HG03139 (cell line): Measurements from ENCODE around the gene SLC48A1.
A peak's percentile ranks its signal among the peaks of the same experiment; 100 is the strongest.

Source experiments
- ATAC-seq: cut with Tn5 transposase; IDR thresholded peaks from one replicate; pipeline ENCODE4 v1.9.1; 2021; ENCODE audit not compliant: unreplicated experiment

The SLC48A1 gene

DNA sequence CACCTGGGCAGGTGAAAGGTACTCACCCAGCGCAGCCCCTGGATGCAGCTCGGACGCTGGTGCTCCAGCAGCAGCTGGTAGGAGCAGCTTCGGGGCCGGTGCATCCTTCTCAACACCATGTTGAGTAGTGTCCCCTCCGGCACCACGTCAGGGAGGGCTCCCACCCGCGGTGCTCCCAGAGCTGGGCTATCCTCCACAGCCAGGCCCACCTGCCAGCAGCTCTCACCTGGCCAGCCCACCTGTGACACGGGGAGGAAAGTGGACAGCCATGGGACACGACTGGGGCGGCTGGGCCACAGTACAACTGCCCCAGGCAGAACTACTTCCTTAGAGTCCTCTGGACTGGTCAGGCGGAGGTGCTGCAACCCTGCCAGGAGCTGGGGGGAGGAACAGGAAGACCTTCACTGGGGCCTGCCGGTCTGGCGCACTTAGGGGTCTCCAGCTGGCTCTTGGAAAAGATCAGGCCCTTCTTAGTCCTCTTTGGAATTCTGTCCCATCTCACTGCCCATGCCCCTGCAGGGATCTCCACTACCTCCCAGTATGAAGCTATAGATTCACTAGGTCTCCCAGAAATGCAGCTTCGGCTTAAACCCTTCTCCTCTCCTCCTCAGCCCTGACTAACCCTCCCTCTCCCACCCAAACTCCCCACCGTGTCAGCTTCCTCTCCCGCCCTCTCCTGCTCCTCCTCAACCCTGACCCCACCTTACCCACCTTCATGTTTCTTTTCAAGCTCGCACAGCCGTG, 15.0 kb upstream of the SLC48A1 start:
- ATAC-seq: no peak

DNA sequence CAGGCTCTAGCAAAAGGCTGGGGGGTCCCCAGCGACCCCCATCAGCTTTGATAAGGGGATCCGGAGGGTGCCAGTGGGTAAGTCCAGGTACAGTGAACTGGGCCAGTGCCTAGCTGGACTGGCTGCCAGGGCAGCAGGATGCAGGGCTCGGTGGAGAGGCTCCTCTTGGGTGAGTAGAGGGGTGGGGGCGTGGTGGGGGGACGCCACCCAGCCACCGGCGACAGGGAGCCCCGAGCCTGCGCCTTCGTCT, 14.5 kb upstream of the SLC48A1 start:
- ATAC-seq: no peak

DNA sequence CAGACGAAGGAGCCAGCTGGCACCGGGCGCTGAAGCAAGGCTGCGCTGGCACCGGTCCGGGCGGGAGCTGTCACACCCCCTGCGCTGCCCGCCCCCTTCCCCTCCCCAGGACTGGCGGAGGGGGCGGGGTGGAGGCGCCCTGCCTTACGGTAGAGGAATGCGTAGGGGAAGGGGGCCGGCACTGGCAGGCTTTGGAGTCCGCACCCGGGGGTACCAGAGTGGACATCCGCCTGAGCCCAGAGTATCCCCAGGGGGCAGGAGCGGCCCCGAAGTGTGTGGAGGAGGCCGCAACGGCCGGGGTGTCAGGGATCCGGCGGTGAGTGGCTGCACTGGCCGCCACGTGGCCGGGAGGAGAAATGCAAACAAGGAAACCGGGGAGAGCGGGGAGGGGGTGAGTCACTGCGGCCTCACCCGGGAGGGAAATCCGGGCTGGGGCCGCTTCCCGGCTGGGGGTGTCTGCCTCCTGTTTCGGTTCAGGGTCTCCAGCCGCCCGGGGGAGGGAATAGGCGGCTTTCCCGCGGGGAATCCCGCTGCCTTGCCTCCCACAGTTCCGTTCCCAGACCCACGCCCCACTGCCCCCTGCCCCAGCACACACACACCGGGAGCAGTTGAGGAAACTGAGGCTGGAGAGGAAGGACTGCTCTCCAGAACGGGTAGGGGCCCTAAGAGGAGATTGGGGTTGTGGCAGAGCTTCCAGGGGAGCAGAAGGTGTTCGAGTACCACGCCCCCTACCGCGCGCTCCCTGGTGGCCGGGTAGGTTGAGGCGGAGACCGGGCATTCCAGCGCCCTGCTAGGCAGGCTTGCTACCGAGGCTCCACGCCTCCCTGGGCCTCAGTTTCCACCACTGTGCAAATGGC, 14.0 kb upstream of the SLC48A1 start, which contains the start of gene RAPGEF3:
Gene RAPGEF3 (minus strand): TSS at position 47 of the 857 bp plus-strand sequence. CDS start 324 bp downstream, outside the sequence.
- peak; percentile 49 for ATAC-seq

DNA sequence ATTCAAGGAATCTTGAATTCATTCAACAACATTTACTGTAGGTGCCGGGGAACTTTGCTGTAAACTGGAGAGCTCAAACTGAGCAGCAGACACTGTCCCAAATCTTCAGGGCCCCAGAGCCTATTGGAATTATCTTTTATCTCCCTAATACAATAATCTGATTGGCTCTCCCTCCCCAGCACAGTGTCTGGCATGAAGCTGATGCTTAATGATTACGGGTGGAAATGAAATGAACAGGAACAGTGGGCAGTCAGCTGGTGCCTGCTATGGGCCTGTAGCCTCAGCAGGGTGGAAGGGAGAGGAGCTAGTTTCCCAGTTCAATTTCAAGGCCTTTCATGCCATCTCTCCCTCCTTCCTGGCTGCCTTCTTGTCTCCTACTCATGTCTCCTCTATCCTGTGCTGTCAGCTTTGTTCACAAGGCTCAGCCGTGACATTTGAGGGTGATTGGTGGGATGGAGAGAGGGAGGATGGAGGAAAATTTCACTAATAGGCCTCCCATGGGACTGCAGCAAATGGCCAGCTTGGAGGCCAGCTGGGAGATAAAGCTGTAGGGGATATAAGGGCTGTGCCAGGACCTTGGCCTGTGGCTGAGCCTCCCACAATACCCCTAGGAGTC, 10.1 kb upstream of the SLC48A1 start:
- ATAC-seq: no peak

DNA sequence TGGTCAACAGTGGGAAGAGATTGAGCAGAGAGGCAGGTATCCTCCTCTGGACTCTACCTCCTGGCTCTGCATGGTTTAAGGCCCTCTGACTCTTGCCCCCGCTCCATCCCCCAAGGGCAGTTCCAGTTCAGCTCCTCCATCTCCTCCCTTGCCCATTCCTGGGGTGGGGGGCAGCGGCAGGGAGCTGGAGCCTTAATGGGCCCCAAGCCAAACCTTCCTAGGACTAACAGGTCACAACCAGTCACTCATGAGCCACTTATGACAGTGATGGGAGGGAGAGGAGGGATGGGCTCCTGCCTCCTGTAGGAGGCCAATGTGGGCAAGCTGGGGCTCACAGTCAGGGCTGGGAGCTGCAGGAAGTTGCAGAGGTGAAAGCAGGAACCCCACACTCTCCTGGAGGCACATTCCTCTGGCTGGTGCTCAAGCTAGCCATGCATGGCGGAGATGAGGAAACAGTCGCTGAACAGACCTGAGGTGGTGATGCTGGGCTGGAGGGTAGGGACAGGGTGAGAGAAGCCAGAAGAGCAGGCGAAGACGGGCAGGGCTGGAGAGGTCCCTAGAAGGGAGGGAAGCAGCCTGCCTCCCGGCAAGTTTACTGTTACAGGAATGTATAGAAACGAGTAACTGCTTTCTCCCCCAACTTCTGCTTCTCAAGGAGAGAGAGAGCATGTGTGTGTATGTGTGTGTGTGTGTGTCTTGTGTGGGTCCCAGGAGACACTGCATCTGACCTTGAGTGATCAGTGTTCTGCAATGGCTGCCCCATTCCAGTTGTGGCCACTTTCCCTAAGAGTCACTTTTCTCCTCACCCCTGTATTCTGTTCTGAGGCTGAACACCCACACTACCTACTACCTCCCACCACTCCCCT, 9.3 kb upstream of the SLC48A1 start:
- ATAC-seq: no peak

DNA sequence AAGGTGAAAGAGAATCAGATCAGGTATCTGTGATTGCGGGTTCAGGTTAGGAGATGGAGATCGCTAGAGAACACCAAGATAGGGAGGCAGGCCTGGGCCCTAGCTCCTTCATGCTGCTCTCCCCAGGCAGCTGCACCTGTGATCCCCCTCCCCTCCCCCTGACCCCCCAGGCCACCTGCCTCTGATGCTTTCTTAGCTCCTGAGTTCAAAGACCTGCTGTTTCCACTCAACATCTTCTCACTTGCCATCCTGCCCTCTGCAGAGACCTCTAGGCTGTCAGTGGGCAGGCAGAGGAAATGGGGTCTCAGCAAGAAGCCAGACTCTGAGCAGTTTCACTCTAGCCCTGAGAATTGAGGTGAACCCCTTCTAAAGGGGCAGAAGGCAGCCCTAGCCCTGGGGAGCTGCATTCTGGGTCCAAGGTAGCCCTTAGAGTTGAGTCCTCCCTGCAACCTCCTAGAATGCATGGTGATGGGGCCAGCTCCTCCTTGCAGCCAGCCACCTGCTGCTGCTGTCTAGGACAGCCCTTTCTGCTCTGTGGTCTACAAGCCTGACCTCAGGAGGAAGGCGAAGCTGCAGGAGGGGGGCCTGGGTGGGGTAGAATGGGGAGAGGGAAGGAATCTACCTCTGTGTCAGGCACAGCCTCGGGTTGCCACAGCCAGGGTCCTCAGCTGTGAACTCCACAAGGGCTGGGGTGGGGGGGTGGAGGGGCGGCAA, 6.4 kb upstream of the SLC48A1 start:
- ATAC-seq: no peak

DNA sequence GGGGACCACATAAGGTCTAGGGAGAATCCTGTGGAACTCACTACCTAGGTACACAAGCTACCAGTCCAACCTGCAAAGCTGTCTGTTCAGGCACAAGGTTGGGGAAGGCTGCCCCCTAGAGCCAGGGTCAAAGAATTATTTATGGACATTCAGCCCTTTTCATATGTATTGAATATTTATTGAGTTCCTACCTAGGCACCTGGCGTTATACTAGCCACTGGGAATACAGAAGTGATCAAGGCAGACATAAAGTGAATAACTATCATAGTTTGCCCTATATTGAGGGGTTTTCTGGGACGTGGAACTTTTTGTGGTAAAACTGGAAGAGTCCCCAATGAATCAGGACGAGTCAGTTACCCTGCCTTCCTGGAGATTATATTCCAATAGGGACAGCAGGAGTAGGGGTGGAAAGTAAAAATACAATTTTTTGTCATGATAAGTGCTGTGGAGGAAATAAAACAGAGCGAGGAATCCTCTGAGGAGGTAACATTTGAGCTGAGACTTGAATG, 5.8 kb upstream of the SLC48A1 start:
- ATAC-seq: peak; percentile 72

DNA sequence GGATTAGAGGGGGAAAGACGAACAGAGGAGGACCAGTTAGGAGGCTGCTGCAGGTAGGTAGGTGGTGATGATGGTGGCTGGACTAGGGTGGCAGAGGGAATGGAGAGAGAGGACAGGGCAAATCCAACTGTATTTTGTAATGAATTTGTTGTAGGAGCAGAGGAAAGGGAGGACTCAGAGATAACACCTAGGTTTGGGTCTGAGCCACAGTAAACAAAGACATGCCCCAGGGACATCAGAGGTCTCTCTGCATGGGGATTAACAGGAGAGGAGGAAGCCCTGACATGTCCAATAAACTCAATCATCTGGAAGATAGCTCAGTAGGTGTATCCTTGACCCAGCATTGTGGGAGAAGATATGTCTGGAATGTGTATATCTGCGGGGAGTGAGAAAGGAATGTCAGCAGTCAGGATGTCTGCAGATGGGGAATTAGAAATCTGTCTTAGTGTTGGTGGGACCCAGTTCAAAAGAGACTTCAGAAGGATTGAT, 4.7 kb upstream of the SLC48A1 start:
- no peak for ATAC-seq

DNA sequence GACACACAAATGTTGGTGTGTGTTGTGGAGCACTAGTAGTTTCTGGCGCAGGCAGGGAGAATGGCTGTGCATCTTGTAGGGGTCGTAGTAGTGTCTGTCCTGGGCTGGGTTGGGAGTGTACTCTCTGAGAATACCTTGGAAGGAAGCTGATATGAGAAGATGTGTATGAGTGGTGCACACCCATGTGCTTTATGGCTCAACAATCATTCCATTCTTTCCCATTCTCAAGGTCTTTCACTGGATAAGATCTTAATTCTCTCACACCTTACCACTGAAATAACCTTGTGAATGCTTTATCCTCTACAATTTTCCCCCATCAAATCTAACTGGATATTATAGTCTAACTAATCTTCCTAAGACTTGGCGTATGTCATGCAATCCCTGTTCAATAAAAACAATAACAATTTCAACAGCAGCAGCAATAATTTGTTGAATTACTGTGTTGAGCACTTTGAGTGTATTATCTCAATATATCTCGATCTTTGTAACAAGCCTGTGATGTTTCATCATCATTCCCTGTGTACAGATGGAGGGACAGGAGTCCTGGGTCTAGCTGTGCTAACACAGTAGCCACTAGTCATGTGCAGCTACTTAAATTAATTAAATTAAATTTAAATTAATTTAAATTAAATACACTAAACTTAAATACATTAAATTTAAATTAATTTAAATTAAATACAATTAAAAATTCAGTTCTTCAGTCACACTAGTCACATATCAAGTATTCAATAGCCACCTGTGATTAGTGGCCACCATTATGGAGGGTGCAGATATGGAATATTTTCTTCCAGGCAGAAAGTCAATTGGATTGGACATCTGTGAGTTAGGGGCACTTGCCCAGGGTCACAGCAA, 3.6 kb upstream of the SLC48A1 start:
- no peak for ATAC-seq

DNA sequence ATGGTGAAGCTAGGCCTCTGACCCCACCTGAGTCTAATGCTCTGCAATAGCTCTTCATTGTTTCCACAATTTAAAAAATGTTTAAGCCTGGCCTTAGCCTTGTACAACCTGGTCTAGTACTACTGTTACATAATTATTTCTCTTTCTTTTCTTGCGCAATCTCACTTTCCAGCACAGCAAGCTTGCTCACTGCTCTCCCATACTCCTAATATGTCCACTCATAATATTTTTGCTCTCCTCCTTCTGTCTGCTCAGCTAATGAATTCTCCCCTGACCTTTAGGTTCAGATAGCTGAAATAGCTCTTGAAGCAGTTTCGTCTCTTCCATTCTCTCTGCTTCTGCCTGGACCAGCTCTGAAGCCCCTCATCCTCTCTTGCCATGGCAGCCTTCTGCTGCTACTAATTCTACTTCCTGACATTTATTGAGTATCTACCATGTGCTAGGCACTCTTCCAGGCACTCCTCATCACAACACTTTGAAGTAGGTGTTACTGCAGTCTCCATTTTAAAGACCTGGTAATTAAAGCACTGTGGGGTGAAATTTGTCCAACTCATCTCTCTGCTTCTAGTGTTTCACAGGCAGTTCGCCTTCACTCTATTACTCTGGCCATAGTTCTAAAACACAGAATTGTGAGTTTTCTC, 2.8 kb upstream of the SLC48A1 start:
- no peak for ATAC-seq

DNA sequence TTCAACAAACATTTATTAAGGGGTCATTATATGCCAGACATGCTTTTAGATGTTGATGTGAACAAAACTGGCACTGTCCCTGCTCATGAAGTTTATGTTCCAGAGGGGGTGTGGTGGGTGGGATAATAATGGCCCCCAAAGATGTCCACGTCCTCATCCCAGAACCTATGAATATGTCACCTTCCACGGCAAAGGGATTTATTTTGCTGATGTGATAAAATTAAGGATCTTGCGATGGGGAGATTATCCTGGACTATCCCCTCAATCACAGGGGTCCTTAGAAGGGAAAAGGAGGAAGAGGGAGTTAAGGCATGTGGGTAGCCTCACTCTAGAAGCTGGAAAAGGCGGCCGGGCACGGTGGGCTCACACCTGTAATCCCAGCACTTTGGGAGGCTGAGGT, 1.7 kb upstream of the SLC48A1 start:
- ATAC-seq: no peak

DNA sequence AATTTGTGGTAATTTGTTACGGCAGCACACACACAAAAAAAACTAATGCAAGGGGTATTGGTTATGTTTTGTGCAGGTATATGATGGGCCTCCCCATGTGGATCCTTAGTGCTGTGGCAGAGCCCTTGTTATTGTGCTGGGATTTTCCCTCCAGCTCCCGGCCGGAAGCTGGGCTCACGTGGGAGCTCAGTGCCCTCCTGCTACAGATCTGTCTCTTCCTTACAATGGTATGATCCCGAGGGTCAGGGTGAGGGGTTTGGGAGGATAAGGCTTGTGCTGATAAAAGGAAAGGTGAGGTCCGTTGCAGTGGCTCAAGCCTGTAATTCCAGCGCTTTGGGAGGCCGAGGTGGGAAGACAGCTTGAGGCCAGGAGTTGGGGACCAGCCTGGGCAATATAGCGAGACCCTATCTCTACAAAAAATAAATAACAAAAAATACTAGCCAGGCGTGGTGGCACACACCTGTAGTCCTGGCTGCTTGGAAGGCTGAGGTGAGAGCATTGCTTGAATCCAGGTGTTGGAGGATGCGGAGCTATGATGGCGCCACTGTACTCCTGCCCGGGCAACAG, 861 bp upstream of the SLC48A1 start:
- ATAC-seq: no peak

DNA sequence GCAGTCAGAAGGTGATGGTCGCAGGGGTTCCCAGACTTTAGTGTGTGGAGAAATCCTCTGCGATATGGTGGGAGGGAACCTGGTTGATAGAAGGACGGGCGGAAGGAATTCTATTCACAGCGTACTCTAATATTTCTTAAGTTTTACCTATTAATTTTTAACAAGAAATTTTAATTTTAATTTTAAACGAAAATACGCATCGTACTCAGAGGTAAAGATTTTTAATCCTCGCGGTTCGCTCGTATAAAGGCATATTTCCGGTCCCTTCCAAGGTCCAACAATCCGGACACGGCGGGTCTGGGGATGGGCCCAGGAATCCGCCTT, 338 bp upstream of the SLC48A1 start:
- ATAC-seq: no peak

DNA sequence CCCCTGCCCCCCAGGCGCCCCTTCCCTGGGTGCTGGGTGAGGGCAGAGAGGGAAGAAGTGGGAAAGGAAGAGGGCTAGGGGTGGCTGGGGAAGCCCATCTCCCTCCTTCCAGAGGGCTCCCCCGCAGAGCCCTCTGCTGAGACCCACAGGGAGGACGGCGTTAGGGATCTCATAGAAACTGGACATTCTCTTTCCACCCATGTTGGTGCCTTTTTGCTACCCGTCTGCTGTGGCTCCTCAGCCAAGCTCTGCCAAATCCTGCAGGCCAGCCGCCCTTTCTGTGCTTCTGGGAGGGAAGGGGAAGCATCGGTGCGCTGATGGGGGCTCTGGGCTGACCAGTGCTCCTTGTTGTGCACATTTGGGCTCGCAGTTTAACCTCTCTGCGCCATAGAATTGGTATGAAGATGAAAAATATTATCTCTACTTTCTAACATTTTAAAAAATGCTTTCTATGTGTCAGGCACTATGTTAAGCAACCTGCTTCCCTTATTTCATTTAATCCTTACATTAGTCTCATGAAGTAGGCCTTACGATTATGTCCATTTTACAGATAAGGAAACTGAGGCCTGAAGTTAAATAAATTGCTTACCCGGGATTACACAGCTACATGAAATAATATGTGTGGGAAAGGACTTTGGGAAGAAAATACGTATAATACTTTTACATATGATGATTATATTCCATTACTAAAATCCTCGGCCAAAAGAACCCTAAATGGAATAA, 981 bp downstream of the SLC48A1 start:
- no peak for ATAC-seq

DNA sequence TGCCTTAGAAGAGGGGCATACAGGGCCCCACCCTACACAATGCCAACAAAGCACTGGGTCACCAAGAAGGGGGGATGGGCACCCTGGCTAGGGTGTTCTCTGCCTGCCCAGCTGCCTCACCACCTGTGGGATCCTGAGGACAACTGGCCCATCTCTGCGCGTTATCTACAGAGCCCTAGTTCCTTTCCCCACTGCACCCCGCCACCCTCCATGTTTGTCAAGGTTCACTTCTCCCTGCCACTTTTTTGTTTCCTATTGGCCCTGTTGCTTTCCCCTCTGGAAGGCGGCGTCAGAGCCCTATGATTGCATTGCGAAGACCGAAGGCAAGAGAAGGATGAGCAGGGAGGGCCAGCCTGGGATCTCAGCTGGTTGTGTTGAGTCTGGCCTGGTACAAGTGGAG, 1.6 kb downstream of the SLC48A1 start:
- ATAC-seq: no peak

DNA sequence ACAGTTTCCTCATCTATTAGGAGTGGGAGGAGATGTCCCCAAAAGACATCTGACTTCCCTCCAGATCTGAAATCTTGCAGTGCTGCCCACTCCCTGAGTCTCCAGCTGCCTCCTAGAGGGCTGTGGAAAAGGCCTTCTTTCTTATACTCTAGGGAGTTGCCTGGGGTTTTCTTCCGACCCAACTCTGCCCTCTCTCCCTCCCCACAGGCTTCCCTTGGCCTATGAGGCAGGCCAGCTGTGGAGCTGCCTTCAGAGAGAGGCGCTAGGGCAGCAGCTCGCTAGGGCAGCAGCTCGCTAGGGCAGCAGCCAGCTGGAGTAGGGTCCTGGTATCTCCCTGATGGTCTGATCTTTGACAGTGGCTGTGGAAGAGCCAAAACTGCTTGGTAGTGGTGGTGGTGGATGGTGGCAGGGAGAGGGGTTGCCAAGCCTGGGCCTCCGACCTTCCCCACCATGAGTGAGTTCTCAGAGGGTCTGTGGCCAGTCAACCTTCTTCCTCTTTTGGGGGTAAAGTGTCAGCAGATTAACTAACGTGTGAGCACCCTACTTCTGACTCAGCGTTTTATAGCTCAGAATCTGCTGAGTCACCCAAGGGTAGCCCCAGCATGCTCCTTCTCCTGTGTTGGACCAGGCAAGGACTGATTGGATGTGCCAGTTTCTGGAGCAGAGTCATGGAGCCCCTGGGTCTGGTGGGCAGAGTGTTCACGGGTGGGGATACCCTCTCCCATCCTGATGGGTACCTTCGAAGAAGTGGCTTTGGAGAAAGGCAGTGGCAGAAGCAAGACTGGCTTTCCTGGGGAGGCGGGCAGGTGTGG, 2.3 kb downstream of the SLC48A1 start:
- no peak for ATAC-seq
